Natural killer cell (primary cell): ENCODE data around the gene ZFP28. TPM values are rescaled to one million over a fixed set of nuclear protein-coding genes. Genes with fewer than 3 reads are reported as not detected.
A peak's percentile ranks its signal among the peaks of the same experiment; 100 is the strongest.

Experiments used
- ATAC-seq, 3 donors: fragments of 150-1000 bp in 2 of 3; fragments of 200-7000 bp in 1 of 3; cut with Tn5 transposase; 1 replicate in 1 of 3; 2 replicates in 2 of 3; pipeline ENCODE4 v1.10.0; 2021; ENCODE audit warnings: mild to moderate bottlenecking in 2 of 3, moderate library complexity in 2 of 3
- DNase-seq, 2 donors: peaks; one replicate each; pipeline versions ENCODE4 v3.0.0 to v3.0.0-alpha.2; 2013 to 2021; ENCODE audit warnings: mixed read lengths in 1 of 2
- H3K27ac ChIP-seq: one replicate; pipeline ENCODE4 v1.5.1; 2013; ENCODE audit warnings: mild to moderate bottlenecking, low read length
- H3K27me3 ChIP-seq: one replicate; pipeline ENCODE4 v1.6.1; 2013; ENCODE audit warnings: low read length; ENCODE audit not compliant: control insufficient read depth, insufficient read depth
- H3K36me3 ChIP-seq: one replicate; pipeline ENCODE4 v1.6.1; 2013; ENCODE audit warnings: low read length; ENCODE audit not compliant: control insufficient read depth, insufficient read depth
- H3K4me1 ChIP-seq: one replicate; pipeline ENCODE4 v1.6.1; 2013; ENCODE audit warnings: low read length; ENCODE audit not compliant: control insufficient read depth, insufficient read depth
- H3K4me3 ChIP-seq: one replicate; pipeline ENCODE4 v1.5.1; 2013; ENCODE audit warnings: low read length
- H3K9me3 ChIP-seq: one replicate; pipeline ENCODE4 v1.6.1; 2013; ENCODE audit warnings: low read length; ENCODE audit not compliant: control insufficient read depth, insufficient read depth
- H3K27ac Mint-ChIP-seq, 2 donors: one replicate each; pipeline ENCODE4 v1.8.0; 2022; ENCODE audit warnings: mild to moderate bottlenecking in 2 of 2, mixed read lengths in 2 of 2, moderate library complexity in 1 of 2
- H3K27me3 Mint-ChIP-seq, 2 donors: one replicate each; pipeline ENCODE4 v1.8.0; 2022; ENCODE audit warnings: low read depth in 2 of 2, mixed read lengths in 2 of 2
- H3K36me3 Mint-ChIP-seq: one replicate; pipeline ENCODE4 v1.8.0; 2022; ENCODE audit warnings: mixed read lengths
- H3K4me1 Mint-ChIP-seq, 2 donors: one replicate each; pipeline ENCODE4 v1.8.0; 2022; ENCODE audit warnings: mixed read lengths in 2 of 2
- H3K4me3 Mint-ChIP-seq: one replicate; pipeline ENCODE4 v1.8.0; 2022; ENCODE audit warnings: mild to moderate bottlenecking, moderate library complexity, mixed read lengths
- H3K9me3 Mint-ChIP-seq, 2 donors: one replicate each; pipeline ENCODE4 v1.8.0; 2022; ENCODE audit warnings: mixed read lengths in 2 of 2
- CTCF ChIP-seq: fragments of 200-600 bp; IDR thresholded peaks from one replicate; pipeline ENCODE4 v1.8.0; 2022; ENCODE audit warnings: antibody characterized with exemption
- WGBS: methylation state at CpG from one replicate; pipeline ENCODE4 v1.1.7; 2013; ENCODE audit warnings: missing lambda C conversion rate; ENCODE audit not compliant: insufficient coverage; 5-methylcytosine and 5-hydroxymethylcytosine counted together
- intact Hi-C: fragments of 100-400 bp; cut with micrococcal nuclease; formaldehyde crosslinking; loops from one replicate; pipeline ENCODE4 v1.14.2; 2022
- total RNA-seq, 4 donors: library from RNA; stranded (reverse); fragments of 120-200 nt in 1 of 4; gene quantifications; one replicate each; pipeline versions ENCODE4 v1.2.3 to v1.2.4, GENCODE V29; 2013 to 2022

ZFP28 gene
- total RNA-seq, 3 donors from 2014 or later (not counting 1 experiment from before 2014, with no cell fraction given), result 2.5 to 5.0 (median 4.2) TPM

DNA sequence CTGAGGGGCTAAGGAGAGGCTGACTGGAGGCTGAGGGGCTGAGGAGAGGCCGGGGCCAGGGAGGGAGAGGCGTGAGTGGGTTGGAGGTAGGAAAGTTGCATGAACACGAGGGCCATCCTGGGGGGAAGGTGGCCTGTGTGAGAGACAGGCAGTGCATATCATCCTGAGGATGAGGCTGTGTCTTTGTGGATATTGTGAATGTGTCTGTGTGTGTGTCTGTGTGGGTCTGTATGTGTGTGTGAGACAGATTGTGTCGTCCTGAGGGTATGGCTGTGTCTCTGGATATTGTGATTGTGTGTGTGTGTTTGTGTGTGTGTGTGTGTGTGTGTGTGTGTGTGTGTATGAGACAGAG lies 56.8 kb downstream of the ZFP28 start:
- ATAC-seq, result peak; percentile 5 to 31 (median 29)
- peaks cover 4% of the 10 kb centered on the region for H3K27me3 ChIP-seq
- 5% methylated on average over 4 of the region's 4 CpGs for WGBS
- H3K4me3 Mint-ChIP-seq, result peak overlapping the region; percentile 85
- TF ChIP-seq CTCF, result no peak
- intact Hi-C loops, result loop anchor here (1.0 kb wide), 1 partner anchor 28 kb away; the partner anchor contains the start of gene ZNF470
- DNase-seq, result no peak
- no peaks in the 10 kb centered on the region for H3K36me3 ChIP-seq
- peaks cover 19 to 32% of the 10 kb centered on the region in 2 donors for H3K4me1 Mint-ChIP-seq
- H3K36me3 Mint-ChIP-seq, result peaks cover 4% of the 10 kb centered on the region
- H3K9me3 Mint-ChIP-seq, result peaks cover 3 to 4% of the 10 kb centered on the region in 2 donors
- H3K27ac Mint-ChIP-seq, result peak overlapping the region; percentile 67 to 82
- peaks cover 17% of the 10 kb centered on the region for H3K4me1 ChIP-seq
- peak overlapping the region; percentile 54 for H3K4me3 ChIP-seq
- H3K27me3 Mint-ChIP-seq, result peaks cover 4 to 22% of the 10 kb centered on the region in 2 donors
- H3K9me3 ChIP-seq, result peaks cover under 1% of the 10 kb centered on the region
- H3K27ac ChIP-seq, result no peak overlapping the region

DNA sequence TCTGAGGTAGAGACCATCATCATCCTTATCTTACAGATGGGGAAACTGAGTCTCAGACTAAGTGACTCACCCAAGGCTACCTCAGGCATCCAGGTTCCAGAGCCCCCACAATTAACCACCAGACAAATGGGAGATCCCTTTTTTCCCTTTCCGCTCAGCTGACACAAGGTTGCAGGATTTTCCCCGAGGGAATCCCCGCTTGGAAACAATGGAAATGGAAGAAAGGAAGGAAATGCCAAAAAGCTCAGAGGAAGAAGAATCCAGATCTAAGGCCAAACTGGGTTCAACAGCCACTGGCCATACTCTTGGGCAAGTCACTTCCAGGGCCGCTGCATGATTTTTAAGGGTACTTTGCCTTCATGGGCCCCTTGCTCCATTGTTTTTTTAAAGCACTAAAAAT lies 57.9 kb downstream of the ZFP28 start:
- Mint-ChIP-seq H3K4me3 (peak overlapping the region; percentile 85), H3K36me3 (no peaks in the 10 kb centered on the region), H3K27me3 (peaks cover 0 to 13% of the 10 kb centered on the region in 2 donors), H3K27ac (no peak overlapping the region), H3K4me1 (peaks cover 19 to 44% of the 10 kb centered on the region in 2 donors), H3K9me3 (peaks cover 0 to 2% of the 10 kb centered on the region in 2 donors)
- TF ChIP-seq CTCF, result no peak
- peaks cover 8% of the 10 kb centered on the region for H3K36me3 ChIP-seq
- ATAC-seq, result no peak
- peaks cover 2% of the 10 kb centered on the region for H3K27me3 ChIP-seq
- WGBS, result 75% methylated on average over 4 of the region's 4 CpGs
- no peak overlapping the region for H3K4me3 ChIP-seq
- H3K4me1 ChIP-seq, result peaks cover 17% of the 10 kb centered on the region
- H3K9me3 ChIP-seq, result peaks cover 12% of the 10 kb centered on the region
- intact Hi-C loops, result no loop called here
- H3K27ac ChIP-seq, result no peak overlapping the region
- DNase-seq, result no peak

- H3K27ac Mint-ChIP-seq, result peak overlapping the region in 1 of 2 donors; percentile 18
- peaks cover 0 to 3% of the 10 kb centered on the region in 2 donors for H3K27me3 Mint-ChIP-seq
- DNase-seq, result no peak
- TF ChIP-seq CTCF, result no peak
- no peak overlapping the region for H3K27ac ChIP-seq
- H3K36me3 Mint-ChIP-seq, result peaks cover 10% of the 10 kb centered on the region
- H3K27me3 ChIP-seq, result no peaks in the 10 kb centered on the region
- intact Hi-C loops, result no loop called here
- H3K36me3 ChIP-seq, result peaks cover 11% of the 10 kb centered on the region
- H3K4me3 Mint-ChIP-seq, result peak overlapping the region; percentile 28
- H3K4me1 Mint-ChIP-seq, result peaks cover 19 to 44% of the 10 kb centered on the region in 2 donors
- 98% methylated on average over 4 of the region's 4 CpGs for WGBS
- peaks cover under 1% of the 10 kb centered on the region in 2 donors for H3K9me3 Mint-ChIP-seq
- H3K4me1 ChIP-seq, result peaks cover 17% of the 10 kb centered on the region
- H3K4me3 ChIP-seq, result no peak overlapping the region
- H3K9me3 ChIP-seq, result peaks cover 13% of the 10 kb centered on the region
- no peak for ATAC-seq
Measured at GRCh38 chr19:56597696-56598095, 58.9 kb downstream of the ZFP28 start.

DNA sequence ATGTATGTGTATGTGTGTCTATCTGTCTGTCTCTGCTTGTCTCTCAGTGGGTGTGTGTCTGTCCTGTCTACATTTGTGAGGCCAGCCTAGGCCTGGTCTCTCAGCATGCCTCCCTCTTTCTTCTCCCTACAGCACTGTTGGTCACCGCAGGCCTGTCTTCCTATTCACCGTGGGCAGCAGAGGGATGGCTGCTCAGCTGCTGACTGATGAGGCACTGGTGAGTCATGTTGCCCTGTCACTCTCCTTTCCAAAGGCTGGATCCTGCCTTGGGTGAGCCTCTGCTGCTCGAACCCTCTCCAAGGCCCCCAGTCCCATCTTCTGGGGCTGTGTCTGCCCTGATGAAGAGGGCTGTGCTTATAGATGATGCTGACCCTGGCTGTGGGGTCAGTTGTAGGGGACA lies 62.6 kb downstream of the ZFP28 start:
- Histone ChIP-seq H3K4me3 (no peak overlapping the region), H3K9me3 (peaks cover 40% of the 10 kb centered on the region), H3K27me3 (no peaks in the 10 kb centered on the region), H3K27ac (no peak overlapping the region), H3K4me1 (peaks cover under 1% of the 10 kb centered on the region), H3K36me3 (peaks cover 17% of the 10 kb centered on the region)
- H3K36me3 Mint-ChIP-seq, result peaks cover 29% of the 10 kb centered on the region
- ATAC-seq (no peak), DNase-seq (no peak)
- H3K27me3 Mint-ChIP-seq, result no peaks in the 10 kb centered on the region
- WGBS, result 90% methylated on average over 3 of the region's 3 CpGs
- no peak for TF ChIP-seq CTCF
- H3K9me3 Mint-ChIP-seq, result peaks cover 5% of the 10 kb centered on the region in 2 donors
- peaks cover 15 to 28% of the 10 kb centered on the region in 2 donors for H3K4me1 Mint-ChIP-seq
- intact Hi-C loops, result no loop called here
- no peak overlapping the region for H3K27ac Mint-ChIP-seq
- no peak overlapping the region for H3K4me3 Mint-ChIP-seq
